ENCODE results near the gene LIMS3. TPM values are rescaled to one million over a fixed set of nuclear protein-coding genes. Genes with fewer than 3 reads are reported as not detected.
"Not testable (repeated sequence)": the region's sequence is repeated elsewhere in the genome, so short reads cannot be mapped to it uniquely, and the experiment has no call there.

LIMS3 gene
- total and polyA plus RNA-seq, 2 experiments from 2014 or later = 3.9 to 10.2 TPM

GRCh38 chr2:109893736-109894135, 4.8 kb upstream of the LIMS3 start:
- H3K9ac ChIP-seq; H2AFZ ChIP-seq; H3K27ac ChIP-seq; H4K20me1 ChIP-seq (ENCODE audit: insufficient read depth); DNase-seq; in situ Hi-C loops (cut with MboI); H3F3A ChIP-seq (ENCODE audit: insufficient read depth); H3K9me3 ChIP-seq (ENCODE audit: low read depth); H3K79me2 ChIP-seq (ENCODE audit: insufficient read depth); H3K27me3 ChIP-seq (replicated peaks; ENCODE audit: insufficient read depth); H3K4me3 ChIP-seq; H3K4me1 ChIP-seq (ENCODE audit: insufficient read depth); H3K4me2 ChIP-seq (ENCODE audit: unreplicated experiment); H3K36me3 ChIP-seq (ENCODE audit: low read depth); H3K9me2 ChIP-seq (ENCODE audit: insufficient read depth): not testable (repeated sequence)
- WGBS, 2 experiments (ENCODE audit: low coverage in 1 of 2, low lambda C conversion rate in 2 of 2, missing lambda C conversion rate in 2 of 2) = no CpG with 5 or more reads among the region's 7 CpGs

GRCh38 chr2:109894141-109894540, 4.3 kb upstream of the LIMS3 start:
- H3K36me3 ChIP-seq (ENCODE audit: low read depth); H3K9me2 ChIP-seq (ENCODE audit: insufficient read depth); H3F3A ChIP-seq (ENCODE audit: insufficient read depth); H3K79me2 ChIP-seq (ENCODE audit: insufficient read depth); H3K4me3 ChIP-seq; H3K9ac ChIP-seq; H3K27ac ChIP-seq; H3K4me1 ChIP-seq (ENCODE audit: insufficient read depth); H3K4me2 ChIP-seq (ENCODE audit: unreplicated experiment); H4K20me1 ChIP-seq (ENCODE audit: insufficient read depth); H3K9me3 ChIP-seq (ENCODE audit: low read depth); in situ Hi-C loops (cut with MboI); H2AFZ ChIP-seq; H3K27me3 ChIP-seq (replicated peaks; ENCODE audit: insufficient read depth); DNase-seq: not testable (repeated sequence)
- WGBS, 2 experiments (ENCODE audit: low coverage in 1 of 2, low lambda C conversion rate in 2 of 2, missing lambda C conversion rate in 2 of 2) = no CpG with 5 or more reads among the region's 6 CpGs

GRCh38 chr2:109895090-109895869, 3.2 kb upstream of the LIMS3 start:
- H3K36me3 ChIP-seq (ENCODE audit: low read depth); H3K27ac ChIP-seq; H3F3A ChIP-seq (ENCODE audit: insufficient read depth); H3K79me2 ChIP-seq (ENCODE audit: insufficient read depth); H3K9me3 ChIP-seq (ENCODE audit: low read depth); H2AFZ ChIP-seq; H3K27me3 ChIP-seq (replicated peaks; ENCODE audit: insufficient read depth); H3K9me2 ChIP-seq (ENCODE audit: insufficient read depth); DNase-seq; H3K4me1 ChIP-seq (ENCODE audit: insufficient read depth); H4K20me1 ChIP-seq (ENCODE audit: insufficient read depth); H3K4me3 ChIP-seq; H3K9ac ChIP-seq; in situ Hi-C loops (cut with MboI); H3K4me2 ChIP-seq (ENCODE audit: unreplicated experiment): not testable (repeated sequence)
- no CpG with 5 or more reads among the region's 3 CpGs for WGBS, 2 experiments (ENCODE audit: low coverage in 1 of 2, low lambda C conversion rate in 2 of 2, missing lambda C conversion rate in 2 of 2)

GRCh38 chr2:109896212-109896611, 2.3 kb upstream of the LIMS3 start:
- H3K36me3 ChIP-seq (ENCODE audit: low read depth); H3K9me3 ChIP-seq (ENCODE audit: low read depth); H3K27me3 ChIP-seq (replicated peaks; ENCODE audit: insufficient read depth); H3K9me2 ChIP-seq (ENCODE audit: insufficient read depth); H3K27ac ChIP-seq; H2AFZ ChIP-seq; in situ Hi-C loops (cut with MboI); DNase-seq; H3K4me3 ChIP-seq; H3K4me2 ChIP-seq (ENCODE audit: unreplicated experiment); H3F3A ChIP-seq (ENCODE audit: insufficient read depth); H4K20me1 ChIP-seq (ENCODE audit: insufficient read depth); H3K4me1 ChIP-seq (ENCODE audit: insufficient read depth); H3K79me2 ChIP-seq (ENCODE audit: insufficient read depth); H3K9ac ChIP-seq: not testable (repeated sequence)
- no CpG with 5 or more reads among the region's 4 CpGs for WGBS, 2 experiments (ENCODE audit: low coverage in 1 of 2, low lambda C conversion rate in 2 of 2, missing lambda C conversion rate in 2 of 2)

GRCh38 chr2:109897769-109898461, 573 bp upstream of the LIMS3 start:
- in situ Hi-C loops (cut with MboI); H3K4me2 ChIP-seq (ENCODE audit: unreplicated experiment): not testable (repeated sequence)

GRCh38 chr2:109905796-109906195, 7.3 kb downstream of the LIMS3 start:
- H3K79me2 ChIP-seq (ENCODE audit: insufficient read depth); H3K9me2 ChIP-seq (ENCODE audit: insufficient read depth); H4K20me1 ChIP-seq (ENCODE audit: insufficient read depth); H3K4me1 ChIP-seq (ENCODE audit: insufficient read depth); H3F3A ChIP-seq (ENCODE audit: insufficient read depth); H3K4me3 ChIP-seq; H3K9me3 ChIP-seq (ENCODE audit: low read depth); H3K4me2 ChIP-seq (ENCODE audit: unreplicated experiment); H3K27me3 ChIP-seq (replicated peaks; ENCODE audit: insufficient read depth); DNase-seq; H3K36me3 ChIP-seq (ENCODE audit: low read depth); in situ Hi-C loops (cut with MboI); H3K9ac ChIP-seq; H3K27ac ChIP-seq; H2AFZ ChIP-seq: not testable (repeated sequence)
- WGBS, 2 experiments (ENCODE audit: low coverage in 1 of 2, low lambda C conversion rate in 2 of 2, missing lambda C conversion rate in 2 of 2) = no CpG with 5 or more reads among the region's 8 CpGs

More at GRCh38 chr2:109897769-109898461, 573 bp upstream of the LIMS3 start:
- not testable (repeated sequence) for H3K9me3 ChIP-seq (ENCODE audit: low read depth); DNase-seq; H3K4me3 ChIP-seq; H4K20me1 ChIP-seq (ENCODE audit: insufficient read depth); H3K9me2 ChIP-seq (ENCODE audit: insufficient read depth); H3K36me3 ChIP-seq (ENCODE audit: low read depth); H3K27ac ChIP-seq; H3F3A ChIP-seq (ENCODE audit: insufficient read depth); H3K79me2 ChIP-seq (ENCODE audit: insufficient read depth); H3K27me3 ChIP-seq (replicated peaks; ENCODE audit: insufficient read depth); H3K4me1 ChIP-seq (ENCODE audit: insufficient read depth); H3K9ac ChIP-seq; H2AFZ ChIP-seq
- WGBS, 2 experiments (ENCODE audit: low coverage in 1 of 2, low lambda C conversion rate in 2 of 2, missing lambda C conversion rate in 2 of 2) = no CpG with 5 or more reads among the region's 8 CpGs

GRCh38 chr2:109908626-109909025, 10.1 kb downstream of the LIMS3 start:
- H3K4me1 ChIP-seq (ENCODE audit: insufficient read depth); H3K9me3 ChIP-seq (ENCODE audit: low read depth); H4K20me1 ChIP-seq (ENCODE audit: insufficient read depth); H2AFZ ChIP-seq; H3K27ac ChIP-seq; H3K4me3 ChIP-seq; in situ Hi-C loops (cut with MboI); DNase-seq; H3K4me2 ChIP-seq (ENCODE audit: unreplicated experiment); H3K36me3 ChIP-seq (ENCODE audit: low read depth); H3K27me3 ChIP-seq (replicated peaks; ENCODE audit: insufficient read depth); H3K79me2 ChIP-seq (ENCODE audit: insufficient read depth); H3K9me2 ChIP-seq (ENCODE audit: insufficient read depth); H3K9ac ChIP-seq; H3F3A ChIP-seq (ENCODE audit: insufficient read depth): not testable (repeated sequence)
- WGBS, 2 experiments (ENCODE audit: low coverage in 1 of 2, low lambda C conversion rate in 2 of 2, missing lambda C conversion rate in 2 of 2) = no CpG with 5 or more reads among the region's 2 CpGs

Measured in GM23248 (cell line).